Measurements from ENCODE around the gene SRR. TPM values are rescaled to one million over a fixed set of nuclear protein-coding genes. Genes with fewer than 3 reads are reported as not detected.

Gene SRR
- total RNA-seq, 3 donors from 2014 or later: 9.7 to 13.3 (median 10.2) TPM

GRCh38 chr17:2357931-2358434 is 54.2 kb downstream of the SRR start:
- Histone ChIP-seq H3K27me3 (no peaks in the 10 kb centered on the region), H3K27ac (no peak overlapping the region), H3K4me3 (no peak overlapping the region), H3K4me1 (no peaks in the 10 kb centered on the region), H3K36me3 (no peaks in the 10 kb centered on the region), H3K9me3 (no peaks in the 10 kb centered on the region)
- no peak for DNase-seq (ENCODE audit: low spot score in 2 of 2)
- intact Hi-C loops (cut with DNase I; ENCODE audit: low total_unique reads): no loop called here
- TF ChIP-seq CTCF (IDR thresholded peaks at IDR 0.05) (no peak), POLR2AphosphoS5 (IDR thresholded peaks at IDR 0.05) (no peak), POLR2A (IDR thresholded peaks at IDR 0.05) (no peak)

- H3K4me1 ChIP-seq: no peaks in the 10 kb centered on the region
- intact Hi-C loops (cut with DNase I; ENCODE audit: low total_unique reads): no loop called here
- H3K36me3 ChIP-seq: no peaks in the 10 kb centered on the region
- TF ChIP-seq POLR2A (IDR thresholded peaks at IDR 0.05) (no peak), CTCF (IDR thresholded peaks at IDR 0.05) (no peak)
- no peaks in the 10 kb centered on the region for H3K9me3 ChIP-seq
- no peaks in the 10 kb centered on the region for H3K27me3 ChIP-seq
- no peak for DNase-seq (ENCODE audit: low spot score in 2 of 2)
- H3K27ac ChIP-seq: no peak overlapping the region
- no peak overlapping the region for H3K4me3 ChIP-seq
These were observed 57.4 kb downstream of the SRR start for GRCh38 chr17:2361010-2361760.

- H3K27me3 ChIP-seq: no peaks in the 10 kb centered on the region
- no peaks in the 10 kb centered on the region for H3K36me3 ChIP-seq
- no peak overlapping the region for H3K4me3 ChIP-seq
- no peak for DNase-seq (ENCODE audit: low spot score in 2 of 2)
- H3K27ac ChIP-seq: no peak overlapping the region
- H3K4me1 ChIP-seq: no peaks in the 10 kb centered on the region
- TF ChIP-seq POLR2AphosphoS5 (IDR thresholded peaks at IDR 0.05) (no peak), POLR2A (IDR thresholded peaks at IDR 0.05) (no peak), CTCF (IDR thresholded peaks at IDR 0.05) (no peak)
- no peaks in the 10 kb centered on the region for H3K9me3 ChIP-seq
- intact Hi-C loops (cut with DNase I; ENCODE audit: low total_unique reads): no loop called here
These were observed 58.3 kb downstream of the SRR start for GRCh38 chr17:2362016-2362415.

GRCh38 chr17:2362416-2362815 is 58.7 kb downstream of the SRR start:
- TF ChIP-seq POLR2A (IDR thresholded peaks at IDR 0.05) (no peak), POLR2AphosphoS5 (IDR thresholded peaks at IDR 0.05) (no peak), CTCF (IDR thresholded peaks at IDR 0.05) (no peak)
- Histone ChIP-seq H3K27ac (no peak overlapping the region), H3K9me3 (no peaks in the 10 kb centered on the region), H3K4me3 (no peak overlapping the region), H3K4me1 (no peaks in the 10 kb centered on the region), H3K36me3 (no peaks in the 10 kb centered on the region), H3K27me3 (no peaks in the 10 kb centered on the region)
- intact Hi-C loops (cut with DNase I; ENCODE audit: low total_unique reads): no loop called here
- no peak for DNase-seq (ENCODE audit: low spot score in 2 of 2)

- Histone ChIP-seq H3K27ac (no peak overlapping the region), H3K27me3 (no peaks in the 10 kb centered on the region), H3K4me1 (no peaks in the 10 kb centered on the region), H3K36me3 (no peaks in the 10 kb centered on the region), H3K4me3 (no peak overlapping the region), H3K9me3 (no peaks in the 10 kb centered on the region)
- no peak for TF ChIP-seq CTCF (IDR thresholded peaks at IDR 0.05)
- TF ChIP-seq POLR2AphosphoS5 (IDR thresholded peaks at IDR 0.05): no peak
- TF ChIP-seq POLR2A (IDR thresholded peaks at IDR 0.05): no peak
- no peak for DNase-seq (ENCODE audit: low spot score in 2 of 2)
- intact Hi-C loops (cut with DNase I; ENCODE audit: low total_unique reads): no loop called here
These were observed 59.1 kb downstream of the SRR start for GRCh38 chr17:2362881-2363280.

Measured in breast epithelium (tissue), 4 donors.